Ishikawa (cell line): ENCODE data around the gene GTF2IRD1.

ENCODE experiments used
- CEBPB ChIP-seq: IDR thresholded peaks from 2 replicates; pipeline ENCODE4 v1.6.1; 2012
- EP300 ChIP-seq: IDR thresholded peaks from 2 replicates; pipeline ENCODE4 v1.6.1; 2012; ENCODE audit warnings: borderline replicate concordance
- MAX ChIP-seq: IDR thresholded peaks from 2 replicates; pipeline ENCODE4 v1.6.1; 2012
- RAD21 ChIP-seq: IDR thresholded peaks from 2 replicates; pipeline ENCODE4 v1.6.1; 2012; ENCODE audit warnings: low read depth
- REST ChIP-seq: IDR thresholded peaks from 2 replicates; pipeline ENCODE4 v1.6.1; 2012; ENCODE audit warnings: low read depth, mild to moderate bottlenecking
- TAF1 ChIP-seq: IDR thresholded peaks from 2 replicates; pipeline ENCODE4 v1.6.1; 2012; ENCODE audit warnings: low read depth, mild to moderate bottlenecking
- TCF12 ChIP-seq: IDR thresholded peaks from 2 replicates; pipeline ENCODE4 v1.6.1; 2012; ENCODE audit warnings: low read depth
- USF1 ChIP-seq: IDR thresholded peaks from 2 replicates; pipeline ENCODE4 v1.6.1; 2012
- YY1 ChIP-seq: IDR thresholded peaks from 2 replicates; pipeline ENCODE4 v1.6.1; 2012; ENCODE audit warnings: low read depth

GRCh38 chr7:74522281-74522905 lies 68.7 kb downstream of the GTF2IRD1 start:
- TF ChIP-seq TCF12 (no peak), TAF1 (no peak), RAD21 (no peak), CEBPB (no peak), MAX (no peak), YY1 (no peak), REST (no peak), EP300 (no peak), USF1 (no peak)
